GM21529 (cell line): ENCODE data around the gene FAM222B.
"Not testable (repeated sequence)": the region's sequence is repeated elsewhere in the genome, so short reads cannot be mapped to it uniquely, and the experiment has no call there.

Experiments
- ATAC-seq: cut with Tn5 transposase; IDR thresholded peaks from one replicate; pipeline ENCODE4 v1.9.1; 2021; ENCODE audit not compliant: unreplicated experiment

The FAM222B gene

DNA sequence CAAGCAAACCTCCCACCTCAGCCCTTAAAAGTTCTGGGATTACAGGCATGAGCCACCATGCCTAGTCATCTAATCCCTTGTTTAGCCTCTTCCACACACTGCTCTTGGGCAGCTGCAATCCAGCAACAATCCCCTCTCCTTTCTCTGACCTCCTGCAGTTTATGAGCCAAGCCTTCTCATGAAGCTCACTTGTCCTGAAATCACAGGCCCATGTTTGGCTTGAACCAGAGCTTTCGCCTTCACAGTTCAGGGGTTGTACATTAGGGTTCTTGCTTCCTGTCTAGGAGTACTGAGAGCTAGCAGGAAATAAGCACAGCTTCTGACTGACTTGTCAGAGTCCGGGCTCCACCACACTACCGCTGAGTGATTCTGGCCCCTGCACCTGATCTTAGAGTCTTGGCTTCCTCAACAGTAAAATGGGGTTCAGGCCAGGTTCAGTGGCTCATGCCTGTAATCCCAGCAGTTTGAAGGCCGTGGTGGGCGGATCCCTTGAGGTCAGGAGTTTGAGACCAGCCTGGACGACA, 28.5 kb upstream of the FAM222B start:
- ATAC-seq, result peak; percentile 93

DNA sequence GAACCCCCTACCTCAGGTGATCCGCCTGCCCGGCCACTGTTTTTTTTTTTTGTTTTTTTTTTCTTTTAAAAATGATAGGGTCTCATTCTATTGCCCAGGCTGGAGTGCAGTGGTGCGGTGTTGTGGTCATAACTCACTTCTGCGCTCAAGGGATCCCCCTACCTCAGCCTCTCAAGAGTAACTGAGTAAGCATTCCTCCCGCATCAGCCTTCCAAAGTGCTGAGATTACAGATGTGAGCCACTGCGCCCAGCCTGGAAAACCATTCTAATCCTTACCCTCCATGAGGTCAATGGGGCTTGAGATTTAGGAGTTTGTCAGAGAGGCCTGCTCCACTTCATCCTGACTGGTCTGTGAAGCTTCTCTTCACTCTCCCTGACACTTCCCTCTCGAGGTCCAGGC, 24.7 kb upstream of the FAM222B start:
- no peak for ATAC-seq

DNA sequence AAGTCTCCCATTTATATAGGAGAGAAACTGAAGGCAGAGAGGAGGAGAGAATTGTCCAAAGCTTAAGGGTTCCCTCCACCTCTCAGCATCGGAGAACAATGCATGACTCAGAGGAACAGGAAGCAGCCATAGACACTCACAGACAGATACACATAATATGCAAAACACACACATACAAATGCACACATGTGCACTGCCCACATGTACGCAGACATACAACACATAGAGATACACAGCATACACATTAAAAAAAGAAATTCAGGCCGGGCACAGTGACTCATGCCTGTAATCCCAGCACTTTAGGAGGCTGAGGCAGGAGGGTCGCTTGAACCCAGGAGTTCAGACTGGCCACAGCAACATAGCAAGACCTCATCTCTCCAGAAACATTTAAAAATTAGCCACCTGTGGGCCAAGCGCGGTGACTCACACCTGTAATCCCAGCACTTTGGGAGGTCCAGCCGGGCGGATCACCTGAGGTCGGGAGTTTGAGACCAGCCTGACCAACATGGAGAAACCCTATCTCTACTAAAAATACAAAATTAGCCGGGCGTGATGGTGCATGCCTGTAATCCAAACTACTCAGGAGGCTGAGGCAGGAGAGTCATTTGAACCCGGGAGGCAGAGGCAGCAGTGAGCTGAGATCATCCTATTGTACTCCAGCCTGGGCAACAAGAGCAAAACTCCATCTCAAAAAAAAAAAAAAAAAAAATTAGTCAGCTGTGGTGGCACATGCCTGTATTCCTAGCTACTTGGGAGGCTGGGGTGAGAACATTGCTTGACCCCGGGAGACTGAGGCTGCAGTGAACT, 23.6 kb upstream of the FAM222B start:
- ATAC-seq, result no peak

DNA sequence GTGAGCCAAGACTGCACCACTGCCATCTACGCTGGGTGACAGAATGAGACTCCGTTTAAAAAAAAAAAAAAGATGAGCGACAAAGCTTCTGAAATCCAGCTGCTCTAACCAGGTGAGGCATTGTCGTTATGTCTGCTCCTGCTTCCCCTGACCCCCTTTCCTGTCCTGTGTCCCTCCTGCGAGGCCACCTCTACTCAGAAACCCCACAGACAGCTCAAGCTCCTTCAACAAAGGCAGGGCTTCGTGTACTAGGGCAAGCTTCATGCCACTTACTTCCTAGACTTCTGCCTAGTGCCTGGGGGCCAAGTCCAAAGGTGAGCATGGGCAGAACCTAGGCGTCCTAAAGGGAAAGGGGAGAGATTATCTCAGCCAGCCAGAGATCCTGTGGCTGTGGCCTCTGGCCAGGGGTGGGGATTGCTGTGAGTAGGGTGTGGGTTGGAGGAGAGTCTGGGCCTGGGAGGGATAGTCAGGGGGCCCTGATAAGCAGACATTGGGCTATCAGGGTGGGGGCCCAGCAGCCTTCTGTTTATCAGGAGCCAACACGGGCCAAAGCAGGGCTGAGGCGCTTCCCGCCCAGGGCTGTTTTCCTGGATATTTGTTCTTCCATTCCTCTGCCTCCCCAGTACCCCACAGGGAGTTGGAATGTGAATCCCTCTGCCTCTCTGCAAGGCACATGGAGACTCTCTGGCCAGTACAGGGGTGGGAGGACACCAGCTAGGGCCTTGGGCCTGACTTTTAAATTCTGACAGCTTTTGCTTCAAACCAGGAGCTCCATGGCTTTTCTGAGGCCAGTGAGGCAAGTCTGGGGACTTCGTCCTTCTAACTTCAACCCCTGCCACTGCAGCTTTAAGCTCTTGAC, 22.6 kb upstream of the FAM222B start:
- ATAC-seq, result no peak

DNA sequence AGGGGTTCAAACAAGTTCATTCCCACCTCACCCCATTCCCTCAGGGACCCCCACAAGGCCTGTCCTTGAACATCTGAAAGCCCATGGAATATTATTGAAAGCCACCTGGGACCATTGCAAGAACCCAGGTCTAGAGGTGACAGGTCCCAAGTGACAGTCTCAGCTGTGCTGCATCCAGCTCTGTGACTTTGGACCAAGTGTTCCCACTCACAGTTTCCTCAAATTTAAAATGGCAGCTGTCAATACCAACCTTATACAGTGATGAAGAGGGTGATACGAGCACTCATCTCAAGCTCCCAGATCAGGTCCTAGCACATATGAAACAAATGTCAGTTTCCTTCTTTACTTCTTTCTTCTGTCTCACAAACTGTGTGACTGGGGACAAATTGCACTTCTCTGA, 21.4 kb upstream of the FAM222B start:
- no peak for ATAC-seq

DNA sequence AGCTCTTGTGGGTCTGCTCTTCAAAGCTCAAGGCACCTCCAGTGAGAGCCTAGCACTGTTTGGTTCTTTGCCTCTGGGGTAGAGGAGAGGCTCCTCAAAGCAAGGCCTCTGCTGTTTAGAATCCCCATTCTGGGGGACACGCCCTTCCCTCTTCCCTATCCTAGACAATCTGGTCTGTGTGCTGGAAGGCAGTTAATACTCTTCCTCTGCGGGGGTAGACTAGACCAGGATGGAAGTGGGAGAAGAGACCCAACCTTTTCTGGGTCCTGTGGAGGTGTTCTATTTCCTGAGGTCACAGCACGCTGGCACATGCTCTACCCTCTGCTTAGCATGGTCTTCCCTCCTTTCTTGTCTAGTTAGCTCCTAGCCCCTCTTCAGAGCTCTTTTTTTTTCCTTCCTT, 20.0 kb upstream of the FAM222B start:
- no peak for ATAC-seq

DNA sequence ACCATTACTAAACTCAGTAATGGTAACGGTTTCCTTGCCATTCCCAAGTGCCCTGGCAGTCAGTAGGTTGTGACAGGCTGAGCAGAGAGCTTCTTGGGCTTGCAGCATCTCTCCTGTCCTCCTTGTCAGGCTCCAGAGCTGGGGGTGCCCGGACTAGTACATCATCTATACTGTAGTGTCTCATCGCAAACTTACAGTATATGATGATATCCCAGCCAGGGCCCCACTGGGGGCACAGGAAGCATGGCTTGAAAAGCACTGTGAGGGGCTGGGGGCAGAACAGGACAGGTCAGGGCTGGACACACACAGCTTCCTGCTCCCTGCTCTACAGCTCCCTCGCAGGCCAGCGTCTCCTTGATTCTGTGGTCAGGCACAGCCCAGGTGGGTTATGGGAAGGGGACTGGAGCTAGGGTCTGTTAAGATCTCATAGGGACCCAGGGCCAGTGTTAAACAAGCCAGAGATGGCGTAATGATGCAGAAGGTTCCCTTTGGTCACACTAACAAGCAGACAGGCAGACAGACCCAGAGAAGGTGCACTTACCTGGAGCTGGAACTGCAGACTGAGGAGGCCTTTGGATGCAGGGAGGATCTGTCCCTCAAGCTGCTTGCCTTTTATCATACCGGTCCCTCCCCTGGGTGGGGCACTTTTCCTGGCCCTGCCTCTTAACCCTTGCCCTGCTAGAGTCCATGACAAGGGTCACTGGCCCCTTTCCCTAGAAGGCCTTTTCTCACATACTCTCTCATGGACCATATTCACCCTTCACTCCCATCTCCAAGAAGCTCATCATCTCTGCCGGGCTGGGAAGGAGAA, 19.0 kb upstream of the FAM222B start:
- no peak for ATAC-seq

DNA sequence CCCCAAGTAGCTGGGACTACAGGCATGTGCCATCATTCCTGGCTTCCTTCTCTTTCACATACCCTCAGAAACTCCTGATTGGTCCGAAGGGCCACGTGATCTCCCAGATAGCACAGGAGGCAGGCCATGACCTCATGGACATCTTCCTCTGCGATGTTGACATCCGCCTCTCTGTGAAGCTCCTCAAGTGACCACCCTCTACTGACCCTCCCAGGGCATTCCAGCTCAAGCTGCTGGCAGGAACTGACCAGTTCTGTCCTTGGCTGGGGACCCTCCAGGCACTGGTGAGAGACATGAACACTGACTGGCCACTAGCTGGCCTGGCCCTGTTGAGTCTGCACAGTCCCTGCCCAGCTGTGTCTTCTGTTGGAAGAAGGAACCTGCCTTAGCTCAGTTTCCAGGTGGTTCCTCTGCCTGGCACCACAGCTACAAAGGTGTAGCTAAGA, 17.8 kb upstream of the FAM222B start:
- no peak for ATAC-seq

DNA sequence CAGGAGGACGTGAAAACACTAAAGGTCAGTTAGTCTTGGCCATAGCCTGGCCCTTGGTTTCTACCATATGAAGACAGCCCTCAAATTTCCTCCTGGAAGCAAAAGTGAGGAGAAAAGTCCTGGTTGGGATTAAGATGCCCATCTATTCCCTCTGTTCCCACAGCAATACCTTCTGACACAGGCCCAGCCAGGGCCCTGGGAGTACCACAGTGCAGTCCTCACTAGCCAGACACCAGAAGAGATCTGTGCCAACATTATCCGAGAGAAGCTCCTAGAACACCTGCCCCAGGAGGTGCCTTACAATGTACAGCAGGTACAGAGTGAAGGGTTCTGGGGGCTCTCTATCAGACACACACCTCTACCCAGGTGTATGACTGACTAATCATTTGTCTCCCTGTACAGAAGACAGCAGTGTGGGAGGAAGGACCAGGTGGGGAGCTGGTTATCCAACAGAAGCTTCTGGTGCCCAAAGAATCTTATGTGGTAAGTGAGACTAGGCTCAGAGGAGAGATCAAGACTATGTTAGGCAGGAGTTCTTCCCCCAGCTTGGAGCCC, 16.3 kb upstream of the FAM222B start:
- ATAC-seq, result no peak

DNA sequence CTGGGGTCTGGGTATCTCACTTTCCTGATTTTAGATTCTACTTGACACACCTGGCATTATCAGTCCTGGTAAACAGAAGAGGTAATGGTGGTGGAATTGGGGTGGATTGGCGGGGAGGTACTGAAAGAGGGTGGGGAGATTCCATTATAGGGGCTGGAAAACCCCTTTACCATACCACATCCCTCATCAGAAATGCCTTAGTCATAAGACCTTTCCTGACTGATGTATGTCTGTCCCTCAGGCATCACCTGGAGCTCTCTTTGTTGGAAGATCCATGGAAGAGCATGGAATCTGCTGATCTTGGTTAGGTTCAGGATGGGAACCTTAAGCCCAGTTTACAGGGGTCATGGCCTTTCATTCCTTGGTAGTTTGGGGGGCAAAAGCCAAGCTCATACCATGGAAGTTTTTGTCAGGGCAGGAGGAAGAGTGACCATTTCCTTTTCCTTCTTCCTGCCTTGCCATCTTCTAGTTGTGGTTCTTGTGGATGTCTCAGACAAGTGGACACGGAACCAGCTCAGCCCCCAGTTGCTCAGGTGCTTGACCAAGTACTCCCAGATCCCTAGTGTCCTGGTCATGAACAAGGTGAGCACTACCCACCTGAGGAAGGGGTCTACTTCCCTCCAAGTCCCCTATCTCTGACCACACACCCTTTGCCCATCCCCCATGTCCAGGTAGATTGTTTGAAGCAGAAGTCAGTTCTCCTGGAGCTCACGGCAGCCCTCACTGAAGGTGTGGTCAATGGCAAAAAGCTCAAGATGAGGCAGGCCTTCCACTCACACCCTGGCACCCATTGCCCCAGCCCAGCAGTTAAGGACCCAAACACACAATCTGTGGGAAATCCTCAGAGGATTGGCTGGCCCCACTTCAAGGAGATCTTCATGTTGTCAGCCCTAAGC, 15.6 kb upstream of the FAM222B start:
- no peak for ATAC-seq

DNA sequence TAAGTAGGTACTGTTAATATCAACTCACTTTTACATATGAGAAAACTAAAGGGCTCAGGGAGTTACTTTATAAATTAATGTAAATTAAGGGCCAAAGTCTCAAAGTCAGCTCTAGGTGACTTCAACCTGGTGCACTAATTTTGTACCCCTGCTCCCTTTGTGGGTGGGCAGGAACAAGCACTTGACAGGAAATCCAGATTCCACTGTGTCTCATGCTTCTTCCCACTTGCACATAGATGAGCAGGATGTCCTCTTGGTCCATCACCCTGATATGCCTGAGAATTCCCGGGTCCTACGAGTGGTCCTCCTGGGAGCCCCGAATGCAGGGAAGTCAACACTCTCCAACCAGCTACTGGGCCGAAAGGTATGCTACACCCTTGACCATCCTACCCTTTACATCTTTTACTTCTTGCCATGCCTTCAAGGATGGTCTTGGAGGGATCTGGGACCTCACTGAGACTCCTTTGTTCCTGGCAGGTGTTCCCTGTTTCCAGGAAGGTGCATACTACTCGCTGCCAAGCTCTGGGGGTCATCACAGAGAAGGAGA, 13.5 kb upstream of the FAM222B start:
- no peak for ATAC-seq

DNA sequence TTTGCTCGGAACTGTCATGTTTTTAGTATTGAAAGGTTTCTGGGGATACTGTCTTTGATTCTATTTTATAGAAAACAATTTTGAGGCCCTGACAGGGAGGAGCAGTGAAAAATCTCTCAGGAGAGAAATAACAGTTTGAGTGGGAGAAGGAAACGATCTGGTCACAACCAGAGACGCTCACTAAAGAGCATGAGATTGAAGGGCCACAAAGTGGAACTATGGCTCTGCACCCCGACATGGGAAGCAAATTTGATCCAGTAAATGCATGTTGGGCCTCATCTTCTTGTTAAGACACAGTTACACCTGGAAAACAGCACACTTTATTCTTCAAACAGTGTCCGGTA, 12.7 kb upstream of the FAM222B start:
- no peak for ATAC-seq

DNA sequence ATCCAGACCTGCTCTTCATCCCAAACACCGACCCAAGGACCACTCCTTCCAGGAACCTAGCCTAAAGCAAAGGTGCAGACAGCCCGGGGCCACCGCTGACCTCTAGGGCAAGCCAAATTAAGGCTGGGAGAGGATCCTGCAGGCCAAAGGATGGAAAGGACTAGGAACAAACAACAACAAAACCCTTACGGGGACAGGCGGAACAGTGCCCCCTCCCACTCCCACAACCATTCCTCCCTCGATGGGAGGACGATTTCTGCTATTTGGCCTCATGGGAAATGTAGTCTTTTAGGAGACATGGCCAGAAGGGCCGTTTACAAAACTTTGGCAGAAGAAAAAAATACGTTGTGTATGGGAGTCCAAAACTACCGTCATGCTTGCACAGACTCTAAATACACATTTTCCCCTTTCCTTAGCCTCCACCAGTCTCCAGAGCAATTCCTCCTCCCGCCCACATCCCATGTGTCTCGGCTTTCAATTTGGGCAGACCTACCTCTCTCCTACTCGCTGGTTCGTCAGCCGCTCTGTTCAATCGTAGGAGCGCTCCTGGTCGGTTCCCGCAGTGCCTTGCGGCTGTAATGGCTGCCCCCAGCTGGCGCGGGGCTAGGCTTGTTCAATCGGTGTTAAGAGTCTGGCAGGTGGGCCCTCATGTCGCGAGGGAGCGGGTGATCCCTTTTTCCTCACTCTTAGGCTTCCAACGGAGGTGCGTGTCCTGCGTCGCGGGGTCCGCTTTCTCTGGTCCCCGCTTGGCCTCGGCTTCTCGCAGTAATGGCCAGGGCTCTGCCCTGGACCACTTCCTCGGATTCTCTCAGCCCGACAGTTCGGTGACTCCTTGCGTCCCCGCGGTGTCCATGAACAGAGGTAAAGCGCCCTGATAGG, 12.1 kb upstream of the FAM222B start, which contains the start of gene ERAL1:
Gene ERAL1 (plus strand): TSS at position 560 of the 879 bp plus-strand sequence. CDS start 19 bp downstream, at position 579.
- ATAC-seq, result peak; percentile 95

DNA sequence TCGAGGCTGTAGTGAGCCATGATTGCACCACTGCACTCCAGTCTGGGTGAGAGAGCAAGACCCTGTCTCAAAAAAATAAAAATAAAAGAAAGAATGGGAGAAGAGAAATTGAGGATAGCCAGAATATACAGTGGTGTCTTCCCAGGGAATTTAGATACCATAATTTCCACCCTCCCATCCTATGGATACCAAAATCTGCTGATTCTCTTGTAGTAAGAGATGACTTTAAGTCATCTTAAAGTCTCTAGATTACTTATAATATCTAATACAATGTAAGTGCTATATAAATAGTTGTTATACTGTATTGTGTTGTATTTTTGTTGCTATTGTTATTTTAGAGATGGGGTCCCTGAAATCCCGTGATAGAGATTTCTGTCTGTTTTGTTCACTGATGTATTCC, 10.7 kb upstream of the FAM222B start:
- ATAC-seq, result no peak

DNA sequence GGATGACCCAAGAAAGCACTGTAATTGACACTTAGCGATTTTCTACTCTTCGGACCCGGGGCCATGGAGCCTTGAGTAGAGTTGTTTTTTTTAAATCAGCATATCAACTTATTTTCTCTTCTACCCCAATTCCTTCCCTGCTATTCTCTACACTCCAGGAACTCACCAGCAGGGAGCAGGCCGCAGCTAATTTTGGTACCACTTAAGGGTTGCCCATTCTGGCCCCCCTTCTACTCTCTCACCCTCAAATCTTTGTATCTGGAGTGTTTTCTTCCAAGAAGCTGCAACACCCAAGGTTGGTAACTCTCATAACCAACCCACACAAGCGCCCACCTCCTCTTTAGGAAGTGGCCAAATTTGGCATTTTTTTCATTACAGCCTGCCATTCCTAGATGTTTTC, 6.7 kb upstream of the FAM222B start:
- ATAC-seq, result no peak

DNA sequence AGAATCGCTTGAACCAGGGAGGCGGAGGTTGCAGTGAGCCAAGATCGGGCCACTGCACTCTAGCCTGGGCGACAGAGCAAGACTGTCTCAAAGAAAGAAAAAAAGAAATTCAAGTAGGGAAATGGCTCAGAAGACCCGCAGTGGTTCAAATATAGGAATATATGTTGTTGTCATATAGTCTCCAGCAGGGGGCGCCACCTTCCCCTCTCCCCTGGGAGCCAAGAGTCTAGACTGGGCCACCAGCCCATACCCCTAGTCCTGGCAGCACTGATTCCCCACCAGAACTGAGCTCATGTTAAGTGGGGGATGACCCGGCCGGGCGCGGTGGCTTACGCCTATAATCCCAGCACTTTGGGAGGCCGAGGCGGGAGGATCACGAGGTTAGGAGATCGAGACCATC, 6.1 kb upstream of the FAM222B start:
- not testable (repeated sequence) for ATAC-seq

DNA sequence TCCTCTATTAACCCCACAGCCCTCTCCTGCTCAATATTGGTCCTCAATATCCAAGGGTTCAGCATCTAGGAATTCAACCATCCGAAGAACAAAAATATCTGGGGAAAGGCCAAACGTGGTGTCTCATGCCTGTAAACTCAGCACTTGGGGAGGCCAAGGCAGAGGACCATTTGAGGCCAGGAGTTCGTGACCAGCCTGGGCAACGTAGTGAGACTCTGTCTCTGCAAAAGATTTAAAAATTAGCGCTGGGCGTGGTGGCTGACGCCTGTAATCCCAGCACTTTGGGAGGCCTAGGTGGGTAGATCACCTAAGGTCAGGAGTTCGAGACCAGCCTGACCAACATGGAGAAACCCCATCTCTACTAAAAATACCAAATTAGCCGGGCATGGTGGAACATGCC, 4.1 kb upstream of the FAM222B start:
- not testable (repeated sequence) for ATAC-seq

DNA sequence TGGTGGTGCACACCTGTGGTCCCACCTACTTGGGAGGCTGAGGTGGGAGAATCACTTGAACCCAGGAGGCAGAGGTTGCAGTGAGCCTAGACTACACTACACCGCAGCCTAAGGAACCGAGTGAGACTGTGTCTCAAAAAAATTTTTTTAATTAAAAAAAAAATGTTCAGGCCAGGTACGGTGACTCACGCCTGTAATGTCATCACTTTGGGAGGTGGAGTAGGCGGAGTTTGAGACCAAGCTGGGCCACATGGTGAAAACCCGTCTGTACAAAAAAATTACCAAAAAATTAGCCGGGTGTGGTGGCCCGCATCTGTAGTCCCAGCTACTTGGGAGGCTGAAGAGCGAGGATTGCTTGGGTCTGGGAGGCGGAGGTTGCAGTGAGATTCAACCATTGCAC, 3.6 kb upstream of the FAM222B start:
- ATAC-seq, result no peak

DNA sequence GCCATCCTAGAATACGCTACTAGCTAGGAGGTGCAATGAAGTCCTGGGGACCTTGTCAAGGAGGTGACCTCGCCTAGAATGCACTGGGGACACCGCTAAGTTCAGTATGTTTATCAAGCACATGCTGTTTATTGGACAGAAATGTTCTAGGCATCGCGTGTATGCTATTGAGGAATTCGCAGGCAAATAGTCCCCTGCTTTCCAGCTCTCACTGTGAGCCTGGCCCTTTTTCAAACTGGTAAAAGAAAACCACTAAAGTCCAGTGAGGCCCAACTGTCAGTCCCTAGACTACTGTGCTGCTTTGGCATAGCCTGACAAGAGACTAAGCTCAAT, 1.2 kb upstream of the FAM222B start:
- ATAC-seq, result no peak
